HG02943 (cell line): ENCODE results near the gene COL27A1.

Experiments used
- ATAC-seq: cut with Tn5 transposase; IDR thresholded peaks from one replicate; pipeline ENCODE4 v1.9.1; 2021; ENCODE audit warnings: mild to moderate bottlenecking, low read depth, moderate library complexity; ENCODE audit not compliant: unreplicated experiment

Gene COL27A1

DNA sequence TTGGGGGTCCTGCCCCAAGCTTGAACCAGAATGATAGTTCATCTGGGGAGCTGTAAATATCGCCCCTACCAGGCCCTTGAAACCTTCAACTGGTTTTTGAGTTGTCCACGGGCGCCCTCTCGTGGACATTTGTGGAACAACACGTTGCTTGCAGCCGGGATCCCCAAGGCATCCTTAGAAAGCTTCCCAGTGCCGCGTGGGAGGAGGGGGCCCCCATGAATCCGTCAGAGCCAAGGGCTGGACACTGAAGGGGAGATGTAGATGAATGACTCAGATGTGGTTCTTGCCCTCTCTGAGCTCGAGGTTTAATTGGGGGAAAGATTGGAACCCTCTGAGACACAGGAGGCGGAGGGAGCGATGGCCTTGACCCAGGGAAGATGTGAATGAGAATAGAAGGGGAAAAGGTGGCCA is 135.7 kb downstream of the COL27A1 start:
- ATAC-seq, result no peak

DNA sequence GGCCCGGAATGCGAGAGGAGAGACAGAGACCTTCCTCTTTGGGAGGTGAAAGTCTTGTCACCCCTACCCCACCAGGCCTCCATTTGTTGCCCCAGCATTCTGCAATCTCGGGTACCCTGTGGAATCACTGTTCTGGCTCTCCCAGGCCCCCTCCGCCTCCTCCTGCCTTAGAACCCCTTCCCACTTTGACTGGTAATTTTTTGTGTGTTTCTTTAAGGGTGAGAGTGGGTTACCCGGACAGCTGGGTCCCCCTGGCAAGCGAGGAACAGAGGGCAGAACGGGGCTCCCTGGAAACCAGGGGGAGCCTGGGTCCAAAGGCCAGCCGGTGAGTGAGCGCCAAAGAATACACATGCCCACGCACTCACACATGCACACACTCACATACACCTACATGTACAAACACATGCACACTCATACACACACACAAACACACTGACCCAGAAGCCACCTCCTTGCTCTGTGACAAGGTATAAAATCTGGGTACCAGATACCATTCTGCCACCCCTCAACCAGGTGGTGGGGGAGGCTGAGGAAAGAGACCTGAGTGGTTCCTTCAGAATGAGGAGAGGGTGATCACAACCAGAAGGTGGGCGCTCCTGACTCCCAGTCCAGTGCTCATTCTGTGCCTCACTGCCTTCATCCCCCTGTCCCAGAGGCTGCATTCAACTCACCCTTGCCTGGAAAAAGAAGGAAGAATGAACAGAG is 136.7 kb downstream of the COL27A1 start:
- no peak for ATAC-seq

DNA sequence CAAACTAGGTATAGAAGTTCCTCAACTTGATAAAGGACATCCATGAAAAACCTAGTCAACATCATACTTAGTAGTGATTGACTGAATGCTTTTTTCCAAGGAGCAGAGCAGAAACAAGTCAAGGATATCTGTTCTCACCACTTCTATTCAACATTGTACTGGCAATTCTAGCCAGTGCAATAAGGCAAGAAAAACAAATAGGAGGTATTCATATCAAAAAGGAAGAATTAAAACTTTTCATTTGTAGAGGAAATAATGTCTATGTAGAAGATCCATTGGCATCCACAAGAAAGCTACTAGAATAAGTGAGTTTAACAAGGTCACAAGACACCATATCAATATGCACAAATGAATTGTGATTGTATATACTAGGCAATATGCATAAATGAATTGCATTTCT is 139.3 kb downstream of the COL27A1 start:
- no peak for ATAC-seq

- no peak for ATAC-seq
Measured at GRCh38 chr9:114296338-114296737, 141.0 kb downstream of the COL27A1 start.

DNA sequence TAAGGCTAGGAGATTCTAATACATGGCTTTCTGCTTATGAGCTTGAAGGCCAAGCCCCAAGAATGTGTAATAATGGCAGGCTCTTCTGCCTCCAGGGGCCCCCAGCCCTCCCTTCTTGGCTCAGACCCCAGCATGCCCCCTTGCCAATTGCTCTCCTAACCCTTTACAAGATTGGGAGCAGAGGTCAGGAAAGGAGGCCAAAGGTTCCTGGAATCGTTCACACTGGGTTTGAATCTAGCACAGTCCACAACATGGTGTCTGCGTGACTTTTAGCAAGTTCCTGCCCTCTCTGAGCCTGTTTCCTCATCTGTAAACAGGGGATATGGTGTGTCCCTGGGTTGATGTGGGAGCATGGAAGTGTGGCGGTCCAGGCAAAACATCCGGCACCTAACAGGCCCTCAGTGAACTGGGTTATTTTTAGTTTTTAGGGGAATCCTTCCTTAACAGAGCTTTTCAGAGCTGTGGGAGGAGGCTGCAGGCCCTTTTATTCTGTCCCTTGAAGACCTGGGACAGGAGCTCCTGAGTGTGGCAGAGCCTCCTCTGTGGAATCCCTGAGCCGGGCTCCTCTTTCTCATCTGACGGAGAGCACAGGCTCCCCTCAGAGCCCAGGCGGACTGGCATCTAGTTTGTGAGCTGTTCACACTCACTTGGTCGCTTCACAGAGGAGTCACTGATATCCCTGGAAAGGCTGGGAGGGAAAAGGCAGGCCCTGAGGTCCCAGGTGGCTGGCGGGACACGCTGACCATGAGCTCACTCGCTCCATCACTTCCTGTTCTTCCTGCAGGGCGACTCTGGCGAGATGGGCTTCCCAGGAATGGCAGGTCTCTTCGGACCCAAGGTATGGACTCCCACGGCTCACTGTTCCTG is 144.2 kb downstream of the COL27A1 start:
- no peak for ATAC-seq

GRCh38 chr9:114300153-114300845 is 145.0 kb downstream of the COL27A1 start:
- ATAC-seq, result no peak

GRCh38 chr9:114300846-114301797 is 145.8 kb downstream of the COL27A1 start:
- no peak for ATAC-seq

DNA sequence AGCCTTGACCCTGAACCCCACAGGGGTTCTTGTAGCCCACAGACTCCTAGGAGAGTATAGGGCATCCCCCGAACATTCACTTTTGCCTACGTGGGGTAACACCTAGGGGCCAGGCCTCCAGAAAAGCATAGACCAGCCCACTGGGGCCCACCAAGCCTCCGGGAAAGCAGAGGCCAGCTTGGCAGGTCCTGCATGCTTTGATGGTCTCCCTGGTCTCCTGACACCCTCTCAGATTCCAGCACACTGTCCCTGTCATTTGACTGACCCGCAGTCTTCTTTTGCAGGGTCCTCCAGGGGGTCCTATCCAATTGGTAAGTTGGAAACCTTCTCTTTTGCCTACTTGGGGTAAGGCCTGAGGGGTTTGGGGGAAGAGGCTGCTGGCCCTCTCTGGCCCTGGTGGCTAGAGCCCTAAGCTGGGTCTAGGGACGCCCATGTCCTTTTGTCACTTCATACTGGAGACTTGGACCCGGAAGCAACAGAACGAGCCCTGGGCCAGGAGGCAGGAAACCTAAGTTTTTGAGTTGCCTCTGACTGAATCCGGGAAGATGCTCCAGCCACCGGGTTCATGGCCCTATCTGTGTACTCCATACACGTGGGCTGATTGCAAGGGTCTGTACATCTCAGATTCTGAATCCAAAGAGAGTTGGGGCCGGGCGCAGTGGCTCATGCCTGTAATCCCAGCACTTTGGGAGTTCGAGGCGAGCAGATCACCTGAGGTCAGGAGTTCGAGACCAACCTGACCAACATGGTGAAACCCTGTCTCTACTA is 146.6 kb downstream of the COL27A1 start:
- no peak for ATAC-seq

DNA sequence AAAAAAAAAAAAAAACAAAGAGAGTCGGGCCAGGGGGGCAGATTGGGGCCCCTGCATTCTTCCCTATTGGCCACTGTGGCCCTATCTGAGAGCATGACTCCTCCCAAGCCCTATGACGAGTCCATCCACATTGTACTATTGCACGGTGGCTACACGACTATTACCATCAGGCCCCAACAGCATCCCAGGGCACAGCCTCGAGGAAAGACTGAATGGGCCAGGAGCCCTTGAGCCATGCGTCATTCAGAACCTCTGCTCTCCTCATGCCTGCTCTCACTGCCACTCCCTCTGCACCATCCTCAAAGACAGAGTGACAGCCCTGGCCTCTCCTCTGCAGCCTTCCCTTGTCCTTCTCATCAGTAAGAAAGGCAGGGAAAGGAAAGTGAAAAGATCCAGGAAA is 147.4 kb downstream of the COL27A1 start:
- ATAC-seq, result no peak

- no peak for ATAC-seq
Measured at GRCh38 chr9:114303571-114303970, 148.2 kb downstream of the COL27A1 start.

DNA sequence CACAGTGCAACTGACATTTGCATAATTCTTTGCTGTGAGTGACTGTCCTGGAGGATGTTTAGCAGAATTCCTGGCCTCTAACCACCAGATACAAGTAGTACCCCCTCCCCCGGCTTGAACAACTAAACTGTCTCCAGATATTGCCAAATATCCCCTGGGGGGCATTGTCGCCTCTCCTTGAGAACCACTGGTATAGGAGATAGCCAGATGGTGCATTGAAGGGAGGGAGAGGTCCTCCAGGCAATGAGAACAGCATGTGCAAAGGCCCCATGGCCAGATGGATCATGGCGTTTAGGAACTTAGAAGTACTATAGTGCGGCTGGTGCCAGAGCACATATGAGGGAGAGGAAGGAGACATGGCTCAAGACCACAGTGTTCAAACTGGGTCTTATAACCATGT is 148.6 kb downstream of the COL27A1 start:
- ATAC-seq, result no peak

DNA sequence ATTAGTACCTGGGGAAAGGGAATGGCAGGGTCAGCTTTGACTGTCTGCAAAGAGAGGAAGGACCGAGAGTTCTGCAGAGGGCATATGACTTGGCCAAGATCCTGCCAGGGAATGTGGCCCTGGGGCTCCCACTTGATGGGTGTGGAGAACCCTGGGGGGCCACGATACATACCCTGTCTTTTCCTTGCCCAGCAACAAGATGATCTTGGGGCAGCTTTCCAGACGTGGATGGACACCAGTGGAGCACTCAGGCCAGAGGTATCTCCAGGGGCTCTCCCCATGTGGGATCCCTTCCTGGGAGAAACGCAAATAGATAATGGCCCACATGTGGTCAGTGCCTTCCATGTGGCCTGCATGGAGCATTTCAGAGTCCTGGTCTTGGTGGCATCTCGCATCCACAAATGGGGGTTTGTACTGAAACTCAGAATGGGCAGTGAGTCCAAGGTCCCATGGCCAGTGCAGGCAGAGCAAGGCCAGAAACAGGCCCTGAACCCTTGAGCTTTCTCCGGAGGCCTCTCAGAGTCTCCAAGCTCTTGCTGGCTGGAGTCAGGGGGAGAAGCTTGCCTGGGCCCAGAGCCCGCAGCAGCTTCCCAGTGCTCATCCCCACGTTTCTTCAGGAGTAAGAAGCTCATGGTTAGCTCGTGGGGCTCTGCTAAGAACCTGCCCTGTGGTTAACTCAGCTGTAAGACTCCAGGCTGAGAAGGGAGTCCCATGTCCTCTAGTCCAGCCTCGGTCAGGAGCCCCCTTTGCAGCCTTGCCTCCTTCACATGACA is 149.3 kb downstream of the COL27A1 start:
- no peak for ATAC-seq

- no peak for ATAC-seq
Measured at GRCh38 chr9:114307899-114308267, 152.5 kb downstream of the COL27A1 start.

GRCh38 chr9:114308361-114308950 is 153.1 kb downstream of the COL27A1 start:
- ATAC-seq, result no peak

DNA sequence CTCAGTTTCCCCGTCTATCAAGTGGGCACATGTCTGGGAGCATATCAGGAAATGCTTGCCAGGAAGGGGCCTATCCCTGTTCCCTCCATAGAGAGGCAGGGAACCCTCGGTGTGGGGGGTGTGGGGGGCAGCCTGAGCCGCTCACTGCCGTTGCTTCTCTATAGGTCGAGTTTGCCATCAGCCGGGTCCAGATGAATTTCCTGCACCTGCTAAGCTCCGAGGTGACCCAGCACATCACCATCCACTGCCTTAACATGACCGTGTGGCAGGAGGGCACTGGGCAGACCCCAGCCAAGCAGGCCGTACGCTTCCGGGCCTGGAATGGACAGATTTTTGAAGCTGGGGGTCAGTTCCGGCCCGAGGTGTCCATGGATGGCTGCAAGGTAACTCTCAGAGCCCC is 153.8 kb downstream of the COL27A1 start:
- no peak for ATAC-seq

DNA sequence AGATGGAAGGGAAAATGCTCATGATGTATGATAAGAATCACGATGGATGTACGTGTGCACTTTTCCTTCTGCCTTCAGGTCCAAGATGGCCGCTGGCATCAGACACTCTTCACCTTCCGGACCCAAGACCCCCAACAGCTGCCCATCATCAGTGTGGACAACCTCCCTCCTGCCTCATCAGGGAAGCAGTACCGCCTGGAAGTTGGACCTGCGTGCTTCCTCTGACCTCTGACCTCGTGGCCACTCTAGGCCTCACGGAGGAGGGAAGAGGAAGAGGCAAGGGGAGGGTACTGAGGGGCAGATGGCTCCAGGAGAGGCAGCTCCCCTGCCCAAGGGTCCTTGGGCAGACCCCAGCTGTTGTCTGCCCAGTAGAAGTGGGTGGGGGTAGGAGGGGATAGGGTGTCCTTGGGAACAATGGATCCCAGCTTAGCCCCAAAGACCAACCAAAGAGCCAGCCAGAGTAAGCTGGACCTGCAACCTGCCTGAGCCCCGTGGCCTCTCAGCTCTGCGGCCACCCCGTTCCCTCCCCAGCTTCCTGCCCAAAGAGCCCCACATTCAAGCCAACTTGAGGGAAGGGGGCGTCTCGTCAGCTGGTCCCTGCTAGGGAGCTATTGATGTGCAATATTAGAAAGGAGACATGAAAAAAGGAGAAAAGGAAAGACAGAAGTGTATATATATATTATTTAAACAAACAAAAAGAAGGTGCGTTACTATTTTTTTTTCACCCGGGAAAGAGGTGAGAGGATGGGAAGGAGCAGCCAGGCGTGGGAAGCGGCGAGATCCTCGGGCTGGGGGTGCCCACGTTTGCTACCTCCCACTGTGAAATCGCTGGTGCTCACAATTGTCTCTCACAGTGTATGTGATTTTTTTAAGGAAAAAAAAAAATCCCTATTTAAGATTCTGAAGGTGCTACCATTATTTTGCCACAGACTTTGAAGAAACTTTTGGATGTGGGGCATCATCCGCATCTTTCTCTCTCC is 155.4 kb downstream of the COL27A1 start:
- no peak for ATAC-seq
